HUES64 (cell line): ENCODE data around the gene USP43.

Source experiments
- H3K27ac ChIP-seq: 2 replicates; pipeline ENCODE4 v1.7.0; 2013; ENCODE audit warnings: low read depth, low read length, inconsistent platforms
- H3K27me3 ChIP-seq: 2 replicates; pipeline ENCODE4 v1.6.1; 2013; ENCODE audit warnings: mild to moderate bottlenecking, low read length; ENCODE audit not compliant: insufficient read depth
- H3K36me3 ChIP-seq: 2 replicates; pipeline ENCODE4 v1.6.1; 2013; ENCODE audit warnings: mild to moderate bottlenecking, low read length; ENCODE audit not compliant: insufficient read depth
- H3K4me1 ChIP-seq: 2 replicates; pipeline ENCODE4 v1.6.1; 2013; ENCODE audit warnings: mild to moderate bottlenecking, low read length, moderate library complexity; ENCODE audit not compliant: insufficient read depth
- H3K4me3 ChIP-seq: 2 replicates; pipeline ENCODE4 v1.5.1; 2013; ENCODE audit warnings: mild to moderate bottlenecking, low read length, moderate library complexity
- H3K9ac ChIP-seq: 2 replicates; pipeline ENCODE4 v1.6.1; 2013; ENCODE audit warnings: mild to moderate bottlenecking, low read depth, low read length
- H3K9me3 ChIP-seq: 2 replicates; pipeline ENCODE4 v1.6.1; 2013; ENCODE audit warnings: low read depth, low read length; ENCODE audit not compliant: insufficient read depth
- whole genome bisulfite sequencing: fragments of 150-250, 120-280 bp; methylation state at CpG from one replicate; pipeline ENCODE4 v1.1.7; 2013; ENCODE audit warnings: missing lambda C conversion rate; 5-methylcytosine and 5-hydroxymethylcytosine counted together

The USP43 gene

GRCh38 chr17:9755083-9755482 is 109.8 kb downstream of the USP43 start:
- no peaks in the 10 kb centered on the region for H3K4me1 ChIP-seq
- no peak overlapping the region for H3K27ac ChIP-seq
- no peaks in the 10 kb centered on the region for H3K27me3 ChIP-seq
- no peak overlapping the region for H3K9ac ChIP-seq
- H3K36me3 ChIP-seq = no peaks in the 10 kb centered on the region
- no peak overlapping the region for H3K4me3 ChIP-seq
- H3K9me3 ChIP-seq = no peaks in the 10 kb centered on the region
- WGBS = 79% methylated on average over 3 of the region's 3 CpGs

- WGBS = no CpG with 5 or more reads among the region's 1 CpG
- Histone ChIP-seq H3K9ac (no peak overlapping the region), H3K4me3 (no peak overlapping the region), H3K36me3 (no peaks in the 10 kb centered on the region), H3K4me1 (no peaks in the 10 kb centered on the region), H3K27ac (no peak overlapping the region), H3K27me3 (no peaks in the 10 kb centered on the region), H3K9me3 (no peaks in the 10 kb centered on the region)
These were observed 114.9 kb downstream of the USP43 start for GRCh38 chr17:9760266-9760665.

GRCh38 chr17:9763643-9764042 is 118.3 kb downstream of the USP43 start:
- Histone ChIP-seq H3K4me3 (no peak overlapping the region), H3K27ac (no peak overlapping the region), H3K9me3 (no peaks in the 10 kb centered on the region), H3K27me3 (no peaks in the 10 kb centered on the region), H3K4me1 (no peaks in the 10 kb centered on the region), H3K36me3 (no peaks in the 10 kb centered on the region), H3K9ac (no peak overlapping the region)
- WGBS = 72% methylated on average over 4 of the region's 4 CpGs

- no peaks in the 10 kb centered on the region for H3K36me3 ChIP-seq
- 96% methylated on average over 1 of the region's 1 CpG for WGBS
- H3K4me1 ChIP-seq = no peaks in the 10 kb centered on the region
- H3K9me3 ChIP-seq = no peaks in the 10 kb centered on the region
- H3K27me3 ChIP-seq = no peaks in the 10 kb centered on the region
- no peak overlapping the region for H3K4me3 ChIP-seq
- H3K9ac ChIP-seq = no peak overlapping the region
- H3K27ac ChIP-seq = no peak overlapping the region
These were observed 120.0 kb downstream of the USP43 start for GRCh38 chr17:9765322-9765721.

DNA sequence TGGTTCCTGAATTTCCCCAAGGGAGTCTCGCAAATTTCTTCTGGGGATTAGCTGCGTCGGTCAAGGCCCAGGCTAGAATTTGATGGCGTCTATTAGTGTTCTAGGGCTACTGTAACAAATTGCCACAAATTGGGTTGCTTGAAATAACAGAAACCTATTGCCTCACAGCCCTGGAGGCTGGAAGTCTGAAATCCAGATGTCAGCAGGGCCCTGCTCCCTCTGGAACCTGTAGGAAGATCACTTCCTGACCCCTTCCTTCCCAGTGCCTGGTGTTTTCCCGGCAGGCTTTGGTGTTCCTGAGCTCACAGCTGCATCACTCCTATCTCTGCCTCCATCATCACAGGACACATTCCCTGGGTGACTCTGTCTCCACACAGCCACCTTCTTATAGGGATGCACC is 121.7 kb downstream of the USP43 start:
- Histone ChIP-seq H3K9ac (no peak overlapping the region), H3K4me1 (no peaks in the 10 kb centered on the region), H3K27me3 (no peaks in the 10 kb centered on the region), H3K36me3 (no peaks in the 10 kb centered on the region), H3K9me3 (no peaks in the 10 kb centered on the region), H3K27ac (no peak overlapping the region), H3K4me3 (no peak overlapping the region)
- 86% methylated on average over 5 of the region's 5 CpGs for whole genome bisulfite sequencing

GRCh38 chr17:9767432-9767991 is 122.2 kb downstream of the USP43 start:
- Histone ChIP-seq H3K9ac (no peak overlapping the region), H3K27ac (no peak overlapping the region), H3K4me3 (no peak overlapping the region), H3K36me3 (no peaks in the 10 kb centered on the region), H3K4me1 (no peaks in the 10 kb centered on the region), H3K9me3 (no peaks in the 10 kb centered on the region), H3K27me3 (no peaks in the 10 kb centered on the region)
- WGBS = 92% methylated on average over 7 of the region's 7 CpGs

DNA sequence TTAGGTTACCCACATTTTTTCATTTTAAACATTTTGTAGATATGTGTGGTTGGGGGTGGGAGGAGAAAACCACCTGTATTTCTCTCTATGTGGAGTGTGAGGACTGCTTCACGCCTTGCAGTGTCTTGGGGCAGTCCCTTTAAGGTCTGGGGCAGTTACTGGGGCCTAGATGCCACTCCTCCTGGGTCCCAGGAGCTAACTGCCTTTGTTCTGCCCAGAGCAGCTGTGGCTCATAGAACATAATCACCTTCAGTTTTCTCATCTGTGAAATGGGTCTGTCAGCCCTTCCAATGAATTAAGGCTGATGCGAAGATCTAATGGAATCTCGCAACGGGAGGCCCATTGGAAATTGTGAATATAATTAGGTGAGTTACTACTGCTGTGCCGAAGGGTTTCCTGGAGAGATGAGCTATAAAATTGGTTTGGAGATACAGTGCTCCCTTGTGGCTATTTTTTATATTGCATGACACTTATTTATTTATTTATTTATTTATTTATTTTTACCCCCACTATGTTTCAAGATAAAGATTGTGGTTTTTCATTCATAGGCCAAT is 123.1 kb downstream of the USP43 start:
- no peak overlapping the region for H3K4me3 ChIP-seq
- H3K9me3 ChIP-seq = no peaks in the 10 kb centered on the region
- H3K27ac ChIP-seq = no peak overlapping the region
- 48% methylated on average over 5 of the region's 5 CpGs for WGBS
- no peaks in the 10 kb centered on the region for H3K4me1 ChIP-seq
- H3K9ac ChIP-seq = no peak overlapping the region
- H3K27me3 ChIP-seq = no peaks in the 10 kb centered on the region
- H3K36me3 ChIP-seq = no peaks in the 10 kb centered on the region

- no peak overlapping the region for H3K27ac ChIP-seq
- no peak overlapping the region for H3K9ac ChIP-seq
- 87% methylated on average over 15 of the region's 15 CpGs for WGBS
- no peaks in the 10 kb centered on the region for H3K36me3 ChIP-seq
- no peaks in the 10 kb centered on the region for H3K4me1 ChIP-seq
- no peaks in the 10 kb centered on the region for H3K9me3 ChIP-seq
- H3K4me3 ChIP-seq = no peak overlapping the region
- no peaks in the 10 kb centered on the region for H3K27me3 ChIP-seq
These were observed 123.8 kb downstream of the USP43 start for GRCh38 chr17:9769036-9769695.

DNA sequence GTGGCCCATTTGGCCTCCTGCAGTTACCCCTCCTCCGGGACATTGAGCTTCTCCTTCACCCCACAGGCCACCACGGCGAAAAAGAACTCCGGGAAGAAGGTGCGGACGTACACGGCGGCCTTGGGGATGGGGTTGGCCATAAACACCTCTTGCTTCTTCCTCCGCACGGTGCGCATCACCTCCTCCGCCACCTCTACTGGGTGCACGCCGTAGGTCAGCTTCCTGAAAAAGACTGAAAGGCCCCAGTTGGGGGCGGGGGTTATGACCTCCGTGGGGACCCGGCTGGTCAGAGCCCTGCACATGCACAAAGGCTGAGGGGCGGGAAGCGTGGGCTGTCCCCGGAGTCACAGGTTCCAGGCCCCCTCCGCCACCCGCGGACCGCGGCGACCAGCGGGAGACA is 126.1 kb downstream of the USP43 start:
- Histone ChIP-seq H3K9me3 (no peaks in the 10 kb centered on the region), H3K4me3 (no peak overlapping the region), H3K9ac (no peak overlapping the region), H3K36me3 (no peaks in the 10 kb centered on the region), H3K27me3 (no peaks in the 10 kb centered on the region), H3K27ac (no peak overlapping the region), H3K4me1 (no peaks in the 10 kb centered on the region)
- WGBS = 96% methylated on average over 27 of the region's 27 CpGs

GRCh38 chr17:9772658-9773057 is 127.3 kb downstream of the USP43 start:
- WGBS = 92% methylated on average over 19 of the region's 19 CpGs
- Histone ChIP-seq H3K27ac (no peak overlapping the region), H3K4me1 (peaks cover 8% of the 10 kb centered on the region; the same call in 1 of the 2 replicates), H3K9me3 (no peaks in the 10 kb centered on the region), H3K27me3 (no peaks in the 10 kb centered on the region), H3K9ac (no peak overlapping the region), H3K36me3 (no peaks in the 10 kb centered on the region), H3K4me3 (no peak overlapping the region)

- no peak overlapping the region for H3K9ac ChIP-seq
- H3K27me3 ChIP-seq = no peaks in the 10 kb centered on the region
- 93% methylated on average over 9 of the region's 9 CpGs for whole genome bisulfite sequencing
- H3K4me3 ChIP-seq = no peak overlapping the region
- peaks cover 8% of the 10 kb centered on the region; the same call in 1 of the 2 replicates for H3K4me1 ChIP-seq
- H3K9me3 ChIP-seq = no peaks in the 10 kb centered on the region
- H3K36me3 ChIP-seq = no peaks in the 10 kb centered on the region
- H3K27ac ChIP-seq = no peak overlapping the region
These were observed 131.6 kb downstream of the USP43 start for GRCh38 chr17:9776911-9777310.
